OCI-LY7 (cell line): ENCODE data around the gene PRRC2B.

Experiments used
- EZH2phosphoT487 ChIP-seq: fragments of 200-600 bp; sonication (generic); IDR thresholded peaks from 2 replicates; pipeline ENCODE4 v1.6.1; 2018; ENCODE audit warnings: low read depth, borderline replicate concordance, mild to moderate bottlenecking, mixed run types, antibody characterized with exemption, low read length, moderate library complexity, mixed read lengths
- TF ChIP-seq, protein P1 (sequence below): fragments of 200-600 bp; sonication (generic); conservative IDR thresholded peaks from 2 replicates; pipeline ENCODE4 v1.5.1; 2014; ENCODE audit warnings: mild to moderate bottlenecking, antibody characterized with exemption, low read length, moderate library complexity, mixed read lengths

DNA sequence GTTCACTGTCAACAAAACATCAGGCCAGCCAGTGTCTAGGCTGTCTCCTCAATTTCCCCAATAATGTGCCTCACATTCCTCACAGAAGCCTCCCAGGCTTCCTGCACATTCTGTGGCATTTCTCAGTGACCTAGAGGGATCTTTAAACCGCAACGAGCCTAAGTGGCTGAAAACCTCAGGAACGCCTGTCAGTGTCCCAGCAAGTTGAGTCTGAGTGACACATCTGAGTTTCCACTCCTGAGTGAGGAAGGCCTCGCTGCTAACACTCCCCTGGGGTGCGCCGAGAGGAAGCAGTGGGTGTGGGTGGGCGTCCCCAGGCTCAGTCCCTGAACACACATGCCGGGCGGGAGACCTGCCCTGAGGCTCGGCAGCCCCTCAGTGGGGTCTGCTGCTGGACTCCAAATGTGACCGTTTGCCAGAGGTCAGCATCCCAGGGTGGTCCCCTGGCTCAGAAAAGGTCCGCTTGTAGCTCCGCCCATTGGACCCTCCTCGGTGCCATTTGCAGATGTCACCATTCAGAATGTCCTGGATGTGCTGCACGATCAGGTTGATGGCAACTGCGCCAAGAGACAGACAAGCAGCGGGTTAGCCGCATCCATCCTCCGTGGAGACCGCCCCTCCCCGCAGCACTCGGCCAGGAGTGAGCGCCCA is 130.9 kb downstream of the PRRC2B start:
- TF ChIP-seq, protein P1, sequence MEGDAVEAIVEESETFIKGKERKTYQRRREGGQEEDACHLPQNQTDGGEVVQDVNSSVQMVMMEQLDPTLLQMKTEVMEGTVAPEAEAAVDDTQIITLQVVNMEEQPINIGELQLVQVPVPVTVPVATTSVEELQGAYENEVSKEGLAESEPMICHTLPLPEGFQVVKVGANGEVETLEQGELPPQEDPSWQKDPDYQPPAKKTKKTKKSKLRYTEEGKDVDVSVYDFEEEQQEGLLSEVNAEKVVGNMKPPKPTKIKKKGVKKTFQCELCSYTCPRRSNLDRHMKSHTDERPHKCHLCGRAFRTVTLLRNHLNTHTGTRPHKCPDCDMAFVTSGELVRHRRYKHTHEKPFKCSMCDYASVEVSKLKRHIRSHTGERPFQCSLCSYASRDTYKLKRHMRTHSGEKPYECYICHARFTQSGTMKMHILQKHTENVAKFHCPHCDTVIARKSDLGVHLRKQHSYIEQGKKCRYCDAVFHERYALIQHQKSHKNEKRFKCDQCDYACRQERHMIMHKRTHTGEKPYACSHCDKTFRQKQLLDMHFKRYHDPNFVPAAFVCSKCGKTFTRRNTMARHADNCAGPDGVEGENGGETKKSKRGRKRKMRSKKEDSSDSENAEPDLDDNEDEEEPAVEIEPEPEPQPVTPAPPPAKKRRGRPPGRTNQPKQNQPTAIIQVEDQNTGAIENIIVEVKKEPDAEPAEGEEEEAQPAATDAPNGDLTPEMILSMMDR = no peak
- no peak for TF ChIP-seq EZH2phosphoT487
